Measurements from ENCODE around the gene RBM19. TPM values are rescaled to one million over a fixed set of nuclear protein-coding genes. Genes with fewer than 3 reads are reported as not detected.
"Not testable (repeated sequence)": the region's sequence is repeated elsewhere in the genome, so short reads cannot be mapped to it uniquely, and the experiment has no call there.

Gene RBM19
- total RNA-seq, 2 experiments from 2014 or later = 66.9 to 67.7 TPM

DNA sequence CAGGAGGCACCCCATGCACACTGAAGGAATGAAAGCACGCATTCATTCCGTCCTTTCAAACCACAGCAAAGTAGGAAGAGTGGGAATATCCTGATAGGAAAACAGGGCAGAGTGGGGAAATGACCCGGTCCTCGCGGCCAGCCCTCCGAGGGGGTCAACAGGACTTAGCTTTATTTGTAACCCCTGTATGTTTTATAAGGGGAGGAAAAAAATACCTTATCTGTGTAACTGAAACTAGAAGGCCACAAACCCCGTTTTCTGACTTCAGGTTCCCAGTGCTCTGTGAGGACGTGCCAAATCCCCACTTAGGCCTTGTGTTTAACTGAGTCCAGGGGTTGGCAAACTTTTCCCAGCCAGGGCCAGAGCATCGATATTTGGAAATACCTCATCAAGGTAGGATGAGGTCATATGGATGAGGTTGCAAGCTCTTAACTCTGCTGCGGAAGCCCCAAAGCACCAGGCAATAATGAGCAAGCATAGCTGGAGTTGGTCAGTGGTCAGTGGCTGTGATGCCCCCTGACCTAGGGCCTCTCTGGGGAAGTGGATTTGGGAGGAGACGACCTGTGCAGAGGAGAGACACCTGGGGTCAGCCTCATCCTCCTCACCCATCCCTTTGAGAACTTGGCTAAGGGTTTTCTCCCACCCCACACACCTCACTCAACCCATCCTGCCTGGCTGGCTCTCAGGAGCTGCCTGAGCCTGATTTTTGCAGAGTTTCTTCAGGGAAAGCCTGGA is 58.5 kb downstream of the RBM19 start:
- no peak for ATAC-seq
- ChIA-PET POLR2A (no interaction called here), CTCF (interaction anchor here (0.6 kb wide), 1 partner anchor 116 kb away, joined by 3 read pairs; no protein-coding TSS in a partner anchor)
- no peak for DNase-seq
- H3K4me3 Mint-ChIP-seq = no peak overlapping the region
- TF ChIP-seq, protein P1, sequence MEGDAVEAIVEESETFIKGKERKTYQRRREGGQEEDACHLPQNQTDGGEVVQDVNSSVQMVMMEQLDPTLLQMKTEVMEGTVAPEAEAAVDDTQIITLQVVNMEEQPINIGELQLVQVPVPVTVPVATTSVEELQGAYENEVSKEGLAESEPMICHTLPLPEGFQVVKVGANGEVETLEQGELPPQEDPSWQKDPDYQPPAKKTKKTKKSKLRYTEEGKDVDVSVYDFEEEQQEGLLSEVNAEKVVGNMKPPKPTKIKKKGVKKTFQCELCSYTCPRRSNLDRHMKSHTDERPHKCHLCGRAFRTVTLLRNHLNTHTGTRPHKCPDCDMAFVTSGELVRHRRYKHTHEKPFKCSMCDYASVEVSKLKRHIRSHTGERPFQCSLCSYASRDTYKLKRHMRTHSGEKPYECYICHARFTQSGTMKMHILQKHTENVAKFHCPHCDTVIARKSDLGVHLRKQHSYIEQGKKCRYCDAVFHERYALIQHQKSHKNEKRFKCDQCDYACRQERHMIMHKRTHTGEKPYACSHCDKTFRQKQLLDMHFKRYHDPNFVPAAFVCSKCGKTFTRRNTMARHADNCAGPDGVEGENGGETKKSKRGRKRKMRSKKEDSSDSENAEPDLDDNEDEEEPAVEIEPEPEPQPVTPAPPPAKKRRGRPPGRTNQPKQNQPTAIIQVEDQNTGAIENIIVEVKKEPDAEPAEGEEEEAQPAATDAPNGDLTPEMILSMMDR (IDR thresholded peaks at IDR 0.05) = no peak
- no peaks in the 10 kb centered on the region for H3K4me1 Mint-ChIP-seq (ENCODE audit: low read depth)
- no peak overlapping the region for H3K27ac Mint-ChIP-seq
- no peaks in the 10 kb centered on the region for H3K9me3 Mint-ChIP-seq
- no peaks in the 10 kb centered on the region for H3K27me3 Mint-ChIP-seq
- intact Hi-C loops (cut with micrococcal nuclease) = no loop called here
- H3K36me3 Mint-ChIP-seq (ENCODE audit: low read depth) = peaks cover 60% of the 10 kb centered on the region

DNA sequence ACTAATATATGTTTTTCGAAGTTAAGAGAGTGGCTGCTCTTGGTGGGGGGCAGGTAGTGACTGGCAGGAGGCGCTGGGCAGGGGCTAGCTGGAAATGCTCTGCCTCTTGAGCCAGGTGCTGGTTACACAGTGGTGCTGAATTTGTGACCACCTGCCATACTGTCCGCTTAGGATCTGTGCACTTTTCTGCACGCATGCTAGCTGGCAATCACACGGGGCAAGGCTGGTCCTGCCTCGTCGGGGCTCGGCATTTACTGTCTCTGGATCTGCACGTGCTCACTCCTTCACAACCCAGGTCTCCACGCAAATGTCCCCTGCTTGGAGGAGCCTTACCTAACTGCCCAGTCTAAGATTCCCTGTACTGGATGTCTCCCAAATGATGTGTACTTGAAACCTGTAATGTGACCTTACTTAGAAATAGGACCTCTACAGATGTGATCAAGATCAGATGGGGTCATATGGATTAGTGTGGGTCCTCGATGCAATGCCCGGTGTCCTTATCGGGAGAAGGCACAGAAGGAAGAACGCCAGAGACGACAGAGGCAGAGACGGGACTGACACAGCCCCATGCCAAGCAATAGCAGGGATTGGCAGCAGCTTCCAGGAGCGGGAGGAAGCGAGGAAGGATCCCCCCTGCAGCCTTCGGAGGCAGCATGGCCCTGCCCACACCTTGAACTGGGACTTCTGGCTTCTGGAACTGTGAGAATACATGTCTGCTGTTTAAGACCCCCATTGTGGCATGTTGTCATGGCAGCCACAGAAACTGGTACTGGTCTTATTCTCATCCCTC is 59.5 kb downstream of the RBM19 start:
- ATAC-seq = no peak
- Mint-ChIP-seq H3K4me1 (ENCODE audit: low read depth) (no peaks in the 10 kb centered on the region), H3K27ac (no peak overlapping the region), H3K27me3 (no peaks in the 10 kb centered on the region), H3K4me3 (no peak overlapping the region), H3K36me3 (ENCODE audit: low read depth) (peaks cover 58% of the 10 kb centered on the region), H3K9me3 (no peaks in the 10 kb centered on the region)
- POLR2A ChIA-PET = no interaction called here
- CTCF ChIA-PET = no interaction called here
- TF ChIP-seq, protein P1 (IDR thresholded peaks at IDR 0.05) = no peak
- intact Hi-C loops (cut with micrococcal nuclease) = no loop called here
- DNase-seq = no peak

DNA sequence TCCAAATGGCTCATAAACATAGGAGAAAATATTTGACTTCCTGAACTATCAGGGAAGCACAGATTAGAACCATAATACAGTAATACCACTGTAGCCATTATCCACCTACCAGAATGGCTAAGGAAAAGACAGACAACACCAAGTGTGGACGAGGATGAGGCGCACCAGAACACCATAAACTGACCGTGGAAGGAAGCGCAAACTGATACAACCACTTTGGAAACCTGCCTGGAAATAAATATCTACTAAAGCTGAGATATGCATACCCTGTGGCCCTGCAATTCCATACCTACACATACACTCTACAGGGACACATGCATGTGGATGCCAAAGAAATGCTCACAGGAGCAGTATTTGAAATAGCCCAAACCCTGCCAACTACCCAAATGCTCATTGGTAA is 60.3 kb downstream of the RBM19 start:
- no peaks in the 10 kb centered on the region for H3K4me1 Mint-ChIP-seq (ENCODE audit: low read depth)
- peaks cover 54% of the 10 kb centered on the region for H3K36me3 Mint-ChIP-seq (ENCODE audit: low read depth)
- intact Hi-C loops (cut with micrococcal nuclease) = no loop called here
- TF ChIP-seq, protein P1 (IDR thresholded peaks at IDR 0.05) = no peak
- POLR2A ChIA-PET = no interaction called here
- no peak overlapping the region for H3K27ac Mint-ChIP-seq
- CTCF ChIA-PET = no interaction called here
- no peak for ATAC-seq
- no peaks in the 10 kb centered on the region for H3K27me3 Mint-ChIP-seq
- H3K9me3 Mint-ChIP-seq = no peaks in the 10 kb centered on the region
- H3K4me3 Mint-ChIP-seq = no peak overlapping the region
- no peak for DNase-seq

DNA sequence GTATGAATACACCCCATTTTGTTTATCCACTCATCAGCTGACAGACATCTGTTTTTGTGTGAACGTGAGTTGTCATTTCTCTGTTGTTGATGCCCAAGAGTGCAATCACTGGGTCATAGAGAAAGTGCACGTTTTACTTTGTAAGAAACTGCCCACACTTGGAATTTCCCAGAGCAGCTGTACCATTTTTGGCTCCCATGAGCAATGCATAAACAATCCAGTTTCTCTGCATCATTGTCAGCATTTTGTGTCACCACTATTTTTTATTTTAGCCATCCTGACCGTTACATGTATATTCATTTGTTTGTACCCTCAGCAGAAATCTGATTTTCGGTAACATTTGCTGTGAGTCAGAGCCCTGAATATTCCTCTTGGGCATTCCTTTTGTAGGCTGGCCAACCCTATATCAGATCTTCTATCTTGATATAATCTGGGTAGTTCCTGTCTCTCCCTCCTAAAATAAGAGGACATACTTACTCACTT is 62.7 kb downstream of the RBM19 start:
- DNase-seq (no peak), ATAC-seq (no peak)
- peaks cover 44% of the 10 kb centered on the region for H3K36me3 Mint-ChIP-seq (ENCODE audit: low read depth)
- no peaks in the 10 kb centered on the region for H3K27me3 Mint-ChIP-seq
- no peak overlapping the region for H3K27ac Mint-ChIP-seq
- no peak overlapping the region for H3K4me3 Mint-ChIP-seq
- intact Hi-C loops (cut with micrococcal nuclease) = no loop called here
- no peaks in the 10 kb centered on the region for H3K4me1 Mint-ChIP-seq (ENCODE audit: low read depth)
- H3K9me3 Mint-ChIP-seq = no peaks in the 10 kb centered on the region
- TF ChIP-seq, protein P1 (IDR thresholded peaks at IDR 0.05) = no peak
- CTCF ChIA-PET = interaction anchor here (1.7 kb wide), 1 partner anchor 9 kb away, joined by 4 read pairs; no protein-coding TSS in a partner anchor
- POLR2A ChIA-PET = no interaction called here

DNA sequence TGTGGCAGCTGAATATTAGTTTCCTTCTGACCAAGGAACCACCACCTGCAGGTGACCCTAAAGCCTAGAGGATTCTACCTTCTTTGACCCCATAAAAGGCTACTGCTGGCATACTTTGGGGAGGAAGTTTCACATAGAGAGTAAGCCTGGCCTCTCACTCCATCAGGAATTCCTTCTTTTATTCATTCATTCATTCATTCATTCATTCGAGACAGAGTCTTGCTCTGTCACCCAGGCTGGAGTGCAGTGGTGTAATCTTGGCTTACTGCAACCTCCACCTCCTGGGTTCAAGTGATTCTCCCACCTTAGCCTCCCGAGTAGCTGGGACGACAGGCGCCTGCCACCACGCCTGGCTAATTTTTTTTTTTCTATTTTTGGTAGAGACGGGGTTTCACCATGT is 64.8 kb downstream of the RBM19 start:
- peaks cover 34% of the 10 kb centered on the region for H3K36me3 Mint-ChIP-seq (ENCODE audit: low read depth)

More for the DNA sequence above, 64.8 kb downstream of the RBM19 start:
- ATAC-seq; POLR2A ChIA-PET; H3K27me3 Mint-ChIP-seq; H3K27ac Mint-ChIP-seq; H3K4me1 Mint-ChIP-seq (ENCODE audit: low read depth); intact Hi-C loops (cut with micrococcal nuclease); H3K4me3 Mint-ChIP-seq; H3K9me3 Mint-ChIP-seq; CTCF ChIA-PET; DNase-seq: not testable (repeated sequence)
